Medulla oblongata (tissue), 1 donor: Measurements from ENCODE around the gene ST6GAL1.
"Not testable (repeated sequence)": the region's sequence is repeated elsewhere in the genome, so short reads cannot be mapped to it uniquely, and the experiment has no call there.

Experiments
- DNase-seq: peaks from one replicate; pipeline ENCODE4 v3.0.0-alpha.2; 2015; ENCODE audit errors: extremely low spot score

The ST6GAL1 gene

DNA sequence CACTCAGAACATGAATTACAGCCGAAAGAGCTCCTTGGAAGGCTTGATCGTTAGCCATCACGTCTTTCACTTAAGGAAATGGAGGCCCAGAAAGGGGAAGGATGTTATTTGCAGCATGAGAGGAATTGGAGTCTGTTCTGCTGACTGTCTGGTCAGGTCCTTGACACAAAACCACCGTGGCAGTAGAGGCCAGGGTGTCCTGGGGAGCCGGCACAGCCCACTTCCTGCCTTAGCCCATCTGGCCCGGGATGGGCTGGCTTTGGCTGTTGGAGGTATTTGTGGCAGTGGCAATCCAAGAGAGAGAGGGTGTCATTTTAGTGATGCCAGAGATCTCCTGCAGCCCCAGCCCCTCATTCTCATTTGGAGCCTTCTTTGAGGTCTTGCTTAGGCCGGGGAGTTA lies 37.4 kb downstream of the ST6GAL1 start:
- DNase-seq: peak; percentile 67

DNA sequence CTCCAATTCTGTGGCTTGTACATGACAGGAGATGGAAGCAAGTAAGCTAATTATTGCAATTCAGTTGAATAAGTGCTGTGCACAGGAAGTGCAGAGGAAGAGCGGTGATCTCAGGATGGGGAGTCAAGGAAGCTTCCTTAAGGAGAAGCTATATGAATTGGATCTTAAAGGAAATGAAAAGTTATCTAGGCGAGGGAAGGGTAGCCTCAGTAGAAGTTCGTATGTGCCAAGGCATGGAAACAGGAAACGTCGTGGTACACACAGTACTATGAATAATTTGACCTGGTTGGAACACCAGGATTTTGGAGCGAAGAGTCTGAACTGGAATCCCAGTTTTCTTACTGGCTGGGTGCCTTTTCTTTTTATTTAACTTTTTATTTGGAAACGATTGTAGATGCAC lies 39.3 kb downstream of the ST6GAL1 start:
- no peak for DNase-seq

DNA sequence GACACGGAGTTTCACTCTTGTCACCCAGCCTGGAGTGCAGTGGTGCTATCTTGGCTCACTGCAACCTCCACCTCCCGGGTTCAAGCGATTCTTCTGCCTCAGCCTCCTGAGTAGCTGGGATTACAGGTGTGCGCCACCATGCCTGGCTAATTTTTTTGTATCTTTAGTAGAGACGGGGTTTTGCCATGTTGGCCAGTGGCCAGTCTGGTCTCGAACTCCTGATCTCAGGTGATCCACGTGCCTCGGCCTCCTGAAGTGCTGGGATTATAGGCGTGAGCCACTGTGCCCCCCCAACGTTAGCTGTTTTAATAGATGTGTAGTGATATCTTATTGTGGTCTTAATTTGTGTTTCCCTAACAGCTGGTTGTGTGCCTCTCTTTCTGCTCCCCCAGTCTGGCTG lies 40.8 kb downstream of the ST6GAL1 start:
- DNase-seq: not testable (repeated sequence)

DNA sequence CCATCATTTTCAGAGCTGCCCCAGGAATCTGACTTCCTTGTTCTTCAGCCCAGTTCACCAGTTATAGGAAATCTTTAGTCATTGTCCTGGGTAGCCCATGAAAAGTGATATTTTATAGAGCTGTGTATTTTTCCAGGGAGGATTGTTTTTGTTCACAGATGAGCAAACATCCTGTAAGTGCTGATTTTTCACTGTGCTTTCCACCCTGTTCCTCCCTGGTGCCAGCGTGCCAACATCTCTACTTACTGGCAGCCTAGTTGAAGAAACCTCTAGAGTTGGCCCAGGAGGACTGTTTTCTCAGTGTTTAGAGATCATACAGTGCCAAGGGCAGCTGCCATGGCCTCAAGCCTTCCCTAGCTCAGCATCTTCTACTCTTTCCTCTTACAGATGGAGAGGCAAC lies 41.3 kb downstream of the ST6GAL1 start:
- peak; percentile 74 for DNase-seq

DNA sequence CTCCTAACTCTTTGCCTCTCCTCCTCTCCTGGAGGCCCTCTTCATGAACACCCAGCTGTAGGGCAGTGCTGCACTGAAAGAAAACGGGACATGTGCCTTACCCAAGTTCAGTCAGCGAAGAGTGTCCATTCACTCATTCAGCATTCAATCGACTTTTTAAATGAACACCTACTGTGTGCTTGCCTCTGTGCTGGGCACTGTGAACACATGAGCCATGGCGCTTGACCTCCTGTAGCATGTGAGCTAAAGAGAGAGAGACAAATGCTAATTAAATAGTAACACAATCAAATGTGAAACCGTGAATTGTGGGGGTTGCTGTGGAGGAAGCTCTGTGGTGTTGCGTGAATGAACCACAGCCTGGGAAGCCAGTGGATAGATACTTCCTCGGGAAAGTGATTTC lies 43.4 kb downstream of the ST6GAL1 start:
- no peak for DNase-seq

DNA sequence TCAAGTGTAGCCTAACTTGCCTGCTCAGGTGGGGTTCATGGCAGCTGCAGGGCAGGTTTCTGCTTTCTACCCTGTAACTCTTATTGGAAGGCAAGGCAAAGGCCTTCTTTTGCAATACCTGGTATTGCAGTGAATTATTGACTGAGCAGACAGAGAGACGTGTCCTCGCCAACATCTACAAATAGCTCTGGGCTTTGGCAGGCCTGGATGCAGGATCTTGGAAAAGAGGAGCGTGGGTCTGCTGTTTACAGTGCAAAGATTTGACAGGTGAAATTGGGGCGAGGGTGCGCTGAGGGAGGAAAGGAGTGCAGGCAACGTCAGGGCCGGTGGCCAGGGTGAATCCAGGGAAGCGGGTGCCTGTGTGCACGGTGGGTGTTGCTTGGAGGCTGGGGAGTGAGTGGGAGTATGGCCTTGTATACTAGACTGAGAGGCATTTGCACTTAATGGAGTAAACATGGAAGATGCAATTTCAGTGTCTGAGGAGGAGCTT lies 44.5 kb downstream of the ST6GAL1 start:
- no peak for DNase-seq

DNA sequence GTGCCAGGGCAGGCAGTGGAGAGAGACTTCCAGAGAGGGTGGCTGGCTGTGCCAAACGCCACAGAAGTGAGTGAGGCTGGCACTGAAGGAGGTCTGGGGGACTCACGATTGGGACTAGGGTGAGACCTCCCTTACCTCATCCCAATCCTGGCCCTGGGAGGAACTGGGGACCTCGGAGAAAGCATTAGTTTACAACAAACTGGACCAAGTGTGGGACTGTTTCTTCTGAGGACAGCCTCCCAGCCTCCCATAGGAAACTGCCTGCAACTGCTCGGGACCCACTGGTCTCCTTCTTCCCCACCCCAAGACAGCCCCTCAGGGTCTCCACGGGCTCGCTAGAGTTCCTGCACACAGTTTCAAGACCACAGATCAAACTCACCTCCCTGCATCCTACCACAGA lies 45.4 kb downstream of the ST6GAL1 start:
- no peak for DNase-seq

DNA sequence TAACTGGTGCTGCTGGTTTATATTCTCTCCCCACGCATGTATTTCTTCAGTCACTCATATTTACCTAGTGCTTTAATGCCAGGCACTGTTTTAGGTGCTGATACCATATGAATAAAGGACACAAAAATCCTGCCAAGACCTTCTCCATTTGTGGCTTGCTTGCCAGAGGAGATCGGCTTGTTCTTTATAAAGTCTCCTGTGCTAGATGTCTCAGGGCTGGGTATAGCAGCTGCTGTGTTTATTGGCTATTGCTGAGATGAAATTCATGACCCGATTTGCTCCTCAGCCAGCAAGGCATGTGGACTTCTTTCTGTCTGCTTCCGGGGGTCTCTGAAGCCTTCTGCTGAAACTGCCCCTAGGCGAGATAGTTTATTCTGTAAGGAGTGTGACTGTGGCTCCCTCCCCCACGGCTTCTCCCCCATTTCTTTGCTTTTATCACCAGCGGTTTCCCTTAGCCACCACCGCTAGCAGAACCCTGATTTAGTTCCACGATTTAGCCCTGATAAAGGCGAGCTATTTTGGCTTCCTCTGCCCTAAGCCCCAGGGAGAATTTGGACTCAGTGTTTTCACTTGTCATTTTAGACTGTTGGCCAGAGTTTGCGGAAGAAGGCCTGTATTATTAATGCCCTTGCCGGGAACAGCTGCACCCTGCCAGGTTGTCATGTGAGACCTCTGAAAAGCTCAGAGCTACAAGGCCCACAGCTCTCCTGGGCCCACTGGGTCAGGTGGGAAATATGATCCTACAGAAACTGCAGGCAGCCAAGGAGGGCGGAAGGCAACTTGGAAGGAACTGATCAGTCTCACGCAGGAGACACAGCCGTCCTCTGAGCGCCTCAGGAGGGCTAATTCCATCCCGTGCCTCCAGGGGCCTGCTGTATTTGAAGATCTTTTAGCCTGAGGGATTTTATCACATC lies 46.8 kb downstream of the ST6GAL1 start:
- peak; percentile 89 for DNase-seq

DNA sequence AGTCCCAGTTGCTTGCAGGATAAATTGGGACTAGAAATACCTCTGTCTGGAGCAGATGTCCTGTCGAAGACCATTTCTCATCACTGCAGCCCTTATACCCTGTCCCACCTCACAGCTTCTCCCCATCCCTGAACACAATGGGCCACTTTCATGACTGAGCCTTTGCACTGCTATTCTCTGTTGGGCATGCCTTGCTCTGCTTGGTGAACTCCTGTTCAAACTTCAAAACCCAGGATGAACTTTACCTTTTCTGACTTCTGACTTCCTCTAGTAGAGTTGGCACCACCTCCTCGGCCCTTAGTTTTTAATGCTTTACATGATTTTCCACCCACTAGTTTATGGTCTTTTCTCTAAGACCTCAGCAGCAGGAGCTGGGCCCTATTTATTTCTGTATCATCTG lies 48.4 kb downstream of the ST6GAL1 start:
- no peak for DNase-seq

DNA sequence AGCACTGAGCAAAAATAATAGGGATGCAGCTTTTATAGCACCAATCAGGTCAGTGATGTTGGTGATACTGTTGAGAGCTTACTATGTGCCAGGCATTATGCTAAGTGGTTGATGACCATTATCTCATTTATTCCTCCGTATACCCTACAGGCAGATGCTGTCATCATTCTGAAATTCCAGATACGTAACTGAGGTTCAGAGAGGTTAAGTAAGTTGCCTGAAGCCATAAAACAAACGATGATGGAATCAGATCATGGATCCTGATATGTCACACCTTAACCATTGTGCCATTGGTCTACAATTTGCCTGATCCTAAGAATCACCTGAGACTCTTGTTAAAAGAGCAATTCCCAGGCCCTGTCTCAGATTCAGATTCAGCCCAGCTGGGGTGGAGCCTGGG lies 49.5 kb downstream of the ST6GAL1 start:
- no peak for DNase-seq

DNA sequence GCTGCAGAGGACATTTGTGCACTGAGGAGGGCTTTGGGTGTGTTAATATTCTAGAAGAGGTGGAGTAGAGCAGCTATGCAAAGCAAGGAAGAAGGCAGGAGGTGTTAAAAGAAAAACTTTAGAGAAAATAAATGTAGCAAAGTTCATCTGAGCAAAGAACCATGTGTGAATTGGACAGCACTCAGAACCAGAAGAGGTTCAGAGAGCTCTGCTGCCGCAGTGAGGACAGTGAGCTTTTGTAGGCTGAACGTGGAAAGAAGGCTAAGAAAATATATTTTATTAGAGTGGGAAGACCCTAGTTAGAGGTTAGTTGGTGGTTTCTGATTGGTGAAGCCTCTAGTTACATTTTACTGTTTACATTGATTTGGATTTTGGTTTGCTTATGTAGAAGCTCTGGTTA lies 50.7 kb downstream of the ST6GAL1 start:
- DNase-seq: no peak

DNA sequence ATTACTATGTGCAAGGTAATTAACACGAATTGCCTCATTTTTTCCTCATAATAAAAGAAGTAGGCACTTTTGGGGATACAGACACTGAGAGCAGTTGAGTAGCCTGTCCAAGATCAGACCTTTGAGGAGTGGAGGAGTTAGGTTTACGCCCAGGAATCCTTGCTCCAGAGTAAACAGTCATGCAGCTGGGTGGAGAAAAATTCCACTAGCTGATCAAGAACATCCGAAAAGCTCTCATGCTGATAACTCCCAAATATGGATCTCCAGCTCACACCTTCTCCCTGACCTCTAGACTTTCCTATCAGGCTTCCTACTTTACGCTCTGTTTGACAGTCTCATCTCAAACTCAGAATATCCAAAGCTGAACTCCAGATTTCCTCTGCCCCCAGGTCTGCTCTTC lies 53.3 kb downstream of the ST6GAL1 start:
- DNase-seq: no peak

DNA sequence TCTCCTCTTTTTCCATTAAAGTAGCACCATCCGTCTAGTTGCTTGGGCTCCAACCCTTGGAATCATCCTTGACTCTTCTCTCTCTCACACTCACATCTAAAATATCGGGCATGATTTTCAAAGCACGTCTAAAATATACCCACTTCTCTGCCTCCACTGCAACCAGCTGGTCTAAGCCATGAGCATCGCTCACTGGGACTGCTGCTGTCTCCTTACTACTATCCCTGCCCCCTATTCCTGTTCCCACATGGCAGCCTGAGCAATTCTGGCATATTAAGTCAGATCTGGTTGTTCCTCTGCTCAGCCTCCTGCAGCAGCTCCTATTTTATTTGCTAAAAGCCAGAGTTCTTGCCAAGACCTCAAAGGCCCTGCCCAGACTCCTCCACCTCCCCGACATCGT lies 53.7 kb downstream of the ST6GAL1 start:
- no peak for DNase-seq

DNA sequence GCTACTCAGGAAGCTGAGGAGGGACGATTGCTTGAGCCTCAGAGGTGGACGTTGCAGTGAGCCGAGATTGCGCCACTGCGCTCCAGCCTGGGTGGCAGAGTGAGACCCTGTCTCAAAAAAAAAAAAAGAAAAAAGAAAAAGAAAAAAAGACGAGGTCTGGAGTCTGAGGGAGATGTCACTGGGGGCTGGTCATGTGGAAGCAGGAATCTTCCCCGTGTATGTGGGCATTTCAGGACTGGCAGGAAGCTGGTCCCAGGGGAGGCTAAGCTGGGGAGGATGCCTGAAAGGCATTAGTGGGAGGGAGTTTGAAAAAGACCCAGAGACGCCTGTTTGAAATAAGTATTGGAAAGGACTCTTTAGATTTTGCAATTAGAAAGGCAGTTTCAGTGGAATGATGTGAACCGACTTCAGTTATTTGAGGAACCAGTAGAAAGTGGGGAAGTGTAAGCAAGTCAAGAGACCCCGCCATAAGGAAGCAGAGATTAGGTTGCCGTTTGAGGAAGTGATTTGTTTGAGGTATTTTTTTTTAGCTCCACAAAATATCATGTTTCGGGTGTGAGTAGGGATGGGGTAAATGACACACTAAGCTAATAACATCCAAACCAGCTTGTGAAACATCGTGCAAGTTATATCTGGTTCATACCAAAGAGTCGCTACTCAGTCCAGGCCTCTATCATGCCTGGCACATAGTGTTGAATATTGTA lies 55.5 kb downstream of the ST6GAL1 start:
- peak; percentile 79 for DNase-seq

DNA sequence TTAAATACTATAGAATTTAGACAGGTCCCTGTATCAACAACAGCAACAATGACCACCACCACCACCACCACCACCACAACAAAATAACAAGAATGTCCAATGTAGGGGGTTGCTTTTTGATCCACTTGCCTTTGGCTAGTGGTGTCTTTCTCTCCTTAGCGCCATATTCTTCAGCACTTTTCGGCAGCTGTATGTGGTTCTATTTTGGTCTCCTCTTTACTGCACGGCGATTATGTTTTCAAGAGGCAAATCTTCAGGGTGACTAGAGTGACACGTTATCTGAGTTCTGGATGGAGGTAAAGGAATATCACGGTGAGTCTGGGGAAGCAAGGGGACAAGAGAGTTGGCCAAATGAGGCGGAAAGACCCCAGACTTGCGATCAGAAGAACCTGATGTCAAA lies 56.1 kb downstream of the ST6GAL1 start:
- no peak for DNase-seq

DNA sequence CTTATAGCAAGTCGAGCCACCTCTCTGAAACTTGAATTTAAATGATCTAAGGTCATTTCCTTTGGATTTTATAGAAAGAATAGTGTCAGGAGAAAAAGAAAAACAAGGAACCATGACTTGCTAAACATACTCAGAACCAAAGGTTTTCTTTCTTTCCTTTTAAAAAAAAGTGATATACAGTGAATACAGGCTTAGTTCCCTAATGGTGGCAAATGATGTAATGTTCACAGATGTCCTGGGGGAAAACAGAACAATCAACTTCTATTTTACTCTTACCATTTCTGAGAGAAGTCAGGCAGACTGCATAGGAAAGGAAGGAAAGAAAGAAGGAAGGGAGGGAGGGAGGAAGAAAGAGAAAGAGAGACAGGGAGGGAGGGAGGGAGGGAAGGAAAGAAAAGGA lies 56.5 kb downstream of the ST6GAL1 start:
- DNase-seq: no peak

DNA sequence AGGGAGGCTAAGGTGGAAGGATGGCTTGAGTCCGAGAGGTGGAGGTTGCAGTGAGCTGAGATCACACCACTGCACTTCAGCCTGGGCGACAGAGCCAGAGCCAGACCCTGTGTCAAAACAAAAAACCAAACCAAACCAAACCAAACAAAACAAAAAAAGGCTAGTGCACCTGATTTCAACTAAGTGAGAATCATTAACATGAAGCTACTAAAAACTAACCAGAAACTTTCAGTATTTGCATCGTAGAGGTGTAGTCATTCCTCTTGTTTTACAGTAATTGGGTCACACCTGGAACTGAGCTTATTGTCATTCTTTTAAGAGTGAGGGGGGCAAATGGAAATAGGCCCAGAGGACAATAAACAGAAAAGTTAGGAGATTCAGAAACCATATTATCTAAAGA lies 58.5 kb downstream of the ST6GAL1 start:
- DNase-seq: no peak

DNA sequence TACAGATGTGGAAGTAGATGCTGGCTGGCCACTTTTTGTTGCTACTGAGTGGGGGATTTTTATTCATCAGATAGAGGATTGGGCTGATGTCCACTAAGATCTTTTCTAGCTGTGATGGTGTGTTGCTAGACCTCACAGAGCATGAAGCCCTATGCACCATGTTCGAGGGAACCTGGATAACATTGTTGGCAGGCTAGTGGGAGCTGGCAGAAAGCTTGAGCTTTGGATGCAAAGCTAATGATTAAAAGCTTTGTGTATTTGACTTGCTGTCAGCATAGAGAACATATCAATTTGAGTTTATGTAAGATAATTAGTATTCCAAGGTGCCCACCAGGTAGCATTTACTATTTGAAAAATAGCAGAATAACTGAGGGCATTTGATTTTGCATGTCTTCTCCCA lies 59.1 kb downstream of the ST6GAL1 start:
- DNase-seq: no peak

DNA sequence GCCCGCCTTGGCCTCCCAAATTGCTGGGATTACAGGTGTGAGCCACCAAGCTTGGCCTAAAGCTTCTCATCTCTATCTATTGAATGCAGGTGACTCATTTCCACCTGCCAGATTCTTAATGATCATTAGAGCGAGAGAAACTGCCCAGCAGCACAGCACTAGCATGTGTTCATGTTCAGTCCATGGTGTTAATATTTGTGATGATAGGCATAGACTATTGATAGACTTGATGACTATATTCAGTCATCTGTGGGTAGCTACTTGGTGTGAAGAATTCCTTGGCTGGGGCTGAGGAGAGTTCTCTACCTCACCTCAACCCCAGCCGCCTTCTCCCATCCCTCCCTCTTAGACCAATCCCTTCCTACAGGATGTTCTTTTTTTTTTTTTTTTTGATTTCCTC lies 60.0 kb downstream of the ST6GAL1 start:
- DNase-seq: no peak

DNA sequence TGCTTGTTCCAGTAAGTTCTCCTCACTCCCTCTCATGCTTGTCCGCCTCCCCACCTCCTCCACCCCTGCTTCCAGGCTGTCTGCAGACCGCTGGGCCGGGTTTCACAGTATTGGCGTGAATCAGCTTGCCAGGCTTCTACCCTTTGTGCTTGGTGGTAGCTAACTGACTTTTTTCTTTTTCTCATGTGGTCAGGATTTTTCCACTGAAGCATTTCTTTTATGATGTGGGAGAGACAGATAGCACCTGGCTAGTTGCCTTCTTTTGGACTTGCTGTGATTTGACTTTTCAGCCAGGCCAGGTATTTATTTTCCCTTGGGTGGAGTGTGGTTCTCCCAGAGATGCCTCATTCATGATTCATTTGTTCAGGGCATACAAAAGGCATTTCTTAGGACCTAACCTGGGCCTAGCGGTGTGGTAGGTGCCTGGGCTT lies 60.6 kb downstream of the ST6GAL1 start:
- DNase-seq: peak; percentile 65

DNA sequence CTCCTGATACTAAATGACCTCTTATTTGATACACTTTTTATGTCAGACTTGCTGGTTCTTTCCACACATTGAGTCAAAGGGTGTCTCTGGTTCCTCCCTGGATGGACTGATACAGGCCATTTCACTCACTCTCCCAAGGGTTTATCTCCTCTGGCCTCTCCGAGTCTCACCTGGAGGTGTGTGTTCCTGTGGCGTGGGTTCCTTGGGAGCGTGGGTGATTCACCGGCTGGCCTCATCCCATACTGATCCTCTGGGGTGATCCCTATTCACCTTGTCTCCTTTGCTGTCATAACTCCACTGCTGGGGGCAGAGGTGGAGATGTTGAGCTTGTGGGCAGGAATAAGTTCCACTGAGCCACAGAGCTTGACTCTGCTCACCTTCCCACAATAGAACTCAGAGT lies 61.1 kb downstream of the ST6GAL1 start:
- DNase-seq: no peak

DNA sequence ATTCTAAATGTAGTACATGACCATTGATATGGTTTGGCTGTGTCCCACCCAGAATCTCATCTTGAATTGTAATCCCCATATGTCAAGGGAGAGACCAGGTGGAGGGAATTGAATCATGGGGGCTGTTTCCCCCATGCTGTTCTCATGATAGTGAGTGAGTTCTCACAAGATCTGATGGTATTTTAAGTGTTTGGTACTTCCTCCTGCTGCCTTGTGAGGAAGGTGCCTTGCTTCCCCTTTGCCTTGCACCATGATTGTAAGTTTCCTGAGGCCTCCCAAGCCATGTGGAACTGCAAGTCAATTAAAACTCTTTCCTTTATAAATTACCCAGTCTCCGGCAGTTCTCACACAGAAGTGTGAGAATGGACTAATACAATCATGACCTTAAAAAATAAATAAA lies 61.8 kb downstream of the ST6GAL1 start:
- peak; percentile 48 for DNase-seq

DNA sequence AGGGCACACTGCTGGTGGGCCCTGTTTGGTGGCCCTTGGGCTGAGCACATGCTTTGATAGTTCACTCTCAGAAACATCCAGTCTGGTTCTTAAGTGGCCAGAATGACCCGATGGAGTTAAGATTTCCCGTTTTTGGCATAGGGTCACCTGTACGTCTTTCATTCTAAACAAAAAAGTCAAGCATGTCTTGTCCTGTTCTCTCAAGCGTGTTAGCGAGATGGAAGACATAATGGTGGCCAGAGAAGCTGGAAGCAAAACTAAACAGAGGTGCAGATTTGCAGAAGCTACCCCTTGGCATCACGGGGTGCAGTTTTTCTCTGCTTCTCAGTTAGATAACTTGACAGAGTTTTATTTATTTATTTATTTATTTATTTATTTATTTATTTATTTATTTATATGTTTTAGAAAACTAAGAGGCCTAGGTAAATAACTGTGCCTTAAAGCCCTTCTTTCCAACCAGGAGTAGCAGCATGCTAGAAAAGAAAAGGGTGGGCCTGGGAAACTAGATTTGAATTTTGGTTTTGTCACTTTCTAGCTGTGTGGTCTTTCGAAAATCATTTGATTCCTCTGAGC lies 63.0 kb downstream of the ST6GAL1 start:
- DNase-seq: no peak
